ENCODE results near the gene REPIN1.

DNA sequence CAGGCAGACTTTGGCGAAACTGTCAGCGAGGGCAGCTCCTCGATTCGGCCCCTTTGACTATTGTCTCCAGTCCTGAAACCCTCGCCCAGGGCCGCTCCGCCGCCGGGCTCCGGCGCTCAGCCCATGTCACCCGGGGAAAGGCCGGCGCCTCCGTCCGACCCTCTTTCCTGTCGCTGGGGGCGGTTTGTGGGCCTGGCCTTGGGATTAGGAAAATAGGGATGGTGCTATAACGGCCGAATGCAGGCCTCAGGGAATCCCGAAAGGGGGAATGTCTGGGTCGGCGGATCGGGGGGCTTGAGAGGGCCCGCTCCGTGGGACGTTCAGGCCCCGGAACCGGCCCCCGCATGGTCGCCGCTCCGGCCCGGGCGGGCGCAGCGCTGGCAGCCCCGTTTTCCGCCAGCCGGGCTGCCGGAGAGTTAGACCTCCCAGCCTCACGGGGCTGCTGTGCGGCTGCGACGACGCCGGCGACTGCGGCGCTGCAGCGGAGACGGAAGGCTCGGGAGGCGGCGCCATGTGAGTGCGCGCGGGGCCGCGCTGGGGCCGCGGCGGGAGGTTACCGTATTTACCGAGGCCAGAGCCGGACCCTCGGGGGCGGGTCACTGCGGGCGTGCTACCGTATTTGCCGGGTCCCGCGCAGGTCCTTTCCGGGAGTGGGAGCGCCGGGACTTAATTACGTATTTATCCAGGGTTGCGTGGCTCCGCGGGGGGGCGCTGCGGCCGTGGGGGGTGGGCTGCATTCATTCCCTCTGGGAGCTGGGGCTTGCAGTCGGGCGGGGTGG is 36.4 kb downstream of the REPIN1 start:
- TF ChIP-seq, protein P1, sequence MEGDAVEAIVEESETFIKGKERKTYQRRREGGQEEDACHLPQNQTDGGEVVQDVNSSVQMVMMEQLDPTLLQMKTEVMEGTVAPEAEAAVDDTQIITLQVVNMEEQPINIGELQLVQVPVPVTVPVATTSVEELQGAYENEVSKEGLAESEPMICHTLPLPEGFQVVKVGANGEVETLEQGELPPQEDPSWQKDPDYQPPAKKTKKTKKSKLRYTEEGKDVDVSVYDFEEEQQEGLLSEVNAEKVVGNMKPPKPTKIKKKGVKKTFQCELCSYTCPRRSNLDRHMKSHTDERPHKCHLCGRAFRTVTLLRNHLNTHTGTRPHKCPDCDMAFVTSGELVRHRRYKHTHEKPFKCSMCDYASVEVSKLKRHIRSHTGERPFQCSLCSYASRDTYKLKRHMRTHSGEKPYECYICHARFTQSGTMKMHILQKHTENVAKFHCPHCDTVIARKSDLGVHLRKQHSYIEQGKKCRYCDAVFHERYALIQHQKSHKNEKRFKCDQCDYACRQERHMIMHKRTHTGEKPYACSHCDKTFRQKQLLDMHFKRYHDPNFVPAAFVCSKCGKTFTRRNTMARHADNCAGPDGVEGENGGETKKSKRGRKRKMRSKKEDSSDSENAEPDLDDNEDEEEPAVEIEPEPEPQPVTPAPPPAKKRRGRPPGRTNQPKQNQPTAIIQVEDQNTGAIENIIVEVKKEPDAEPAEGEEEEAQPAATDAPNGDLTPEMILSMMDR (IDR thresholded peaks at IDR 0.05; ENCODE audit: insufficient read depth, low read length, poor library complexity, severe bottlenecking), result peak; percentile 28
- no peak for TF ChIP-seq EZH2phosphoT487 (conservative IDR thresholded peaks at IDR 0.05; ENCODE audit: low read length)

Data from SU-DHL-6 (cell line).